Stomach smooth muscle (tissue), 2 donors: Measurements from ENCODE around the gene GRIK2.

ENCODE experiments used
- H3K27ac ChIP-seq: one replicate; pipeline ENCODE4 v1.7.0; 2013; ENCODE audit warnings: mild to moderate bottlenecking, low read length, inconsistent platforms
- H3K27me3 ChIP-seq, 2 donors: one replicate each; pipeline ENCODE4 v1.7.0; 2013; ENCODE audit warnings: low read length in 2 of 2; ENCODE audit not compliant: insufficient read depth in 2 of 2, control insufficient read depth in 1 of 2
- H3K36me3 ChIP-seq, 2 donors: one replicate each; pipeline ENCODE4 v1.7.0; 2013; ENCODE audit warnings: low read length in 2 of 2; ENCODE audit not compliant: control insufficient read depth in 2 of 2, insufficient read depth in 2 of 2
- H3K4me1 ChIP-seq: one replicate; pipeline ENCODE4 v1.7.0; 2013; ENCODE audit warnings: low read length; ENCODE audit not compliant: control insufficient read depth, insufficient read depth
- H3K4me3 ChIP-seq, 2 donors: one replicate each; pipeline ENCODE4 v1.7.0; 2013; ENCODE audit warnings: low read length in 2 of 2
- H3K9ac ChIP-seq, 2 donors: one replicate each; pipeline ENCODE4 v1.7.0; 2013; ENCODE audit warnings: low read length in 2 of 2, mild to moderate bottlenecking in 1 of 2
- H3K9me3 ChIP-seq, 2 donors: one replicate each; pipeline ENCODE4 v1.7.0; 2013; ENCODE audit warnings: low read length in 2 of 2; ENCODE audit not compliant: control insufficient read depth in 2 of 2
- donor health status: healthy.
- donor health status: Pancreatic carcinoma.

Gene GRIK2

GRCh38 chr6:101391772-101392585, 1.5 kb upstream of the GRIK2 start:
- Histone ChIP-seq H3K27ac (no peak overlapping the region), H3K9me3 (no peaks in the 10 kb centered on the region), H3K4me1 (peaks cover 9% of the 10 kb centered on the region), H3K4me3 (no peak overlapping the region), H3K9ac (no peak overlapping the region), H3K27me3 (peaks cover 22 to 40% of the 10 kb centered on the region in 2 donors), H3K36me3 (no peaks in the 10 kb centered on the region)

DNA sequence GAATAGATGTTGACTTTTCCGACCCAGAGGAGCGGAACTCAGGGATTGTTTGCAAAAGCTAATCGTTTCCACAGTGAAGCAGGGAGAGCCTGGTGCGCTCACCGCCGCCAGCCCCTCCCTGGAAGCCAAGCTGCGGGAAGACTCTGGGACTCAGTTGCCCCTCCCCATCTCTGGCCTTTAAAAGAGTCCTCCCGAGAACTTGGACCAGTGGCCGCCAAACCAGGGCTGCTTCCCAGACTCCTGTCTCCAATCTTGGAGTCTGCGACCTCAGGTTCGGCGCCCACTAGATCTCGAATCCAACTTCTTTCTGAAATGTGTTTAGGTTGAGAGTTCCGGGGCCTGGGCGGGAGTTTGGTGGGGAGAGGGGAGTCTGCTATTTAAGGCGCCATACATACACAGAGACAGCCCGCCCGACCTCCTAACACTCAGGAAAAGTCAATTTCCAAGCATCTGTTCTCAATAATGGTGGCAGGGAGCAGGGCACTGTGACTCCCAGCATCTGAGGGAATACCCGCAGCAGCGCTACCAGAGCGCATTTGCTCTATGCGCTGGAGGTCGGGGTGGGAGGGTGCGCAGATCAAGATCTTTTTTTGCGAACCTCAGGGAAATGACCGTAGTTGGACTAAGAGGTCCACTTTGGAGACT, 800 bp upstream of the GRIK2 start:
- Histone ChIP-seq H3K9ac (no peak overlapping the region), H3K9me3 (no peaks in the 10 kb centered on the region), H3K4me3 (peak overlapping the region; percentile 61 to 67), H3K27me3 (peaks cover 22 to 40% of the 10 kb centered on the region in 2 donors), H3K36me3 (no peaks in the 10 kb centered on the region), H3K4me1 (peaks cover 9% of the 10 kb centered on the region), H3K27ac (no peak overlapping the region)

- Histone ChIP-seq H3K9ac (no peak overlapping the region), H3K4me3 (peak overlapping the region; percentile 61 to 67), H3K9me3 (no peaks in the 10 kb centered on the region), H3K27ac (no peak overlapping the region), H3K27me3 (peaks cover 24 to 50% of the 10 kb centered on the region in 2 donors), H3K4me1 (peaks cover 9% of the 10 kb centered on the region), H3K36me3 (no peaks in the 10 kb centered on the region)
Measured at GRCh38 chr6:101393829-101394251, 332 bp downstream of the GRIK2 start.

DNA sequence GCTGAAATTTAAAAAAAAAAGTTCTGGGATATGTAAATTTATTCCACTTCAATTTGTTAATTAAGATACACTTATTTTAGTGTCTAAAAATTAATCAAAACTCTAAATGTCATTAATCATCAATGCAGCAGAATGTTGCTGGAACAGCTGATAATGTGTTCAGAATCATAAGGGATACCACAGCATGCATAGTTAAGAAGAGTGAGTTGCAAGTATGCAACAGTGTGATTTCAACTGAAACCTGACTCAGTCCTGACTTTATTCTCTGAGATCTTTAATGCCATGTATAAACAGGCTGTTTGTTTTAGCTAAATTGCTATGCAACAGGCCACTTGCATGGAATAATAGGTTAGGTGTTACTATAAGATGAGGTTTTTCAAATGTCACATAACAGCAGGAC, 1.4 kb downstream of the GRIK2 start:
- no peak overlapping the region for H3K27ac ChIP-seq
- no peak overlapping the region for H3K4me3 ChIP-seq
- peaks cover 9% of the 10 kb centered on the region for H3K4me1 ChIP-seq
- H3K9me3 ChIP-seq, result no peaks in the 10 kb centered on the region
- peaks cover 29 to 61% of the 10 kb centered on the region in 2 donors for H3K27me3 ChIP-seq
- no peaks in the 10 kb centered on the region for H3K36me3 ChIP-seq
- H3K9ac ChIP-seq, result no peak overlapping the region

GRCh38 chr6:101395345-101395744, 1.8 kb downstream of the GRIK2 start:
- no peak overlapping the region for H3K27ac ChIP-seq
- no peak overlapping the region for H3K9ac ChIP-seq
- no peaks in the 10 kb centered on the region for H3K36me3 ChIP-seq
- no peaks in the 10 kb centered on the region for H3K9me3 ChIP-seq
- peaks cover 33 to 65% of the 10 kb centered on the region in 2 donors for H3K27me3 ChIP-seq
- H3K4me3 ChIP-seq, result no peak overlapping the region
- H3K4me1 ChIP-seq, result peaks cover 9% of the 10 kb centered on the region

GRCh38 chr6:101396548-101397173, 3.2 kb downstream of the GRIK2 start:
- H3K36me3 ChIP-seq, result no peaks in the 10 kb centered on the region
- H3K9me3 ChIP-seq, result peaks cover 0 to 4% of the 10 kb centered on the region in 2 donors
- H3K27me3 ChIP-seq, result peaks cover 37 to 71% of the 10 kb centered on the region in 2 donors
- no peak overlapping the region for H3K4me3 ChIP-seq
- peaks cover 9% of the 10 kb centered on the region for H3K4me1 ChIP-seq
- no peak overlapping the region for H3K9ac ChIP-seq
- H3K27ac ChIP-seq, result no peak overlapping the region

DNA sequence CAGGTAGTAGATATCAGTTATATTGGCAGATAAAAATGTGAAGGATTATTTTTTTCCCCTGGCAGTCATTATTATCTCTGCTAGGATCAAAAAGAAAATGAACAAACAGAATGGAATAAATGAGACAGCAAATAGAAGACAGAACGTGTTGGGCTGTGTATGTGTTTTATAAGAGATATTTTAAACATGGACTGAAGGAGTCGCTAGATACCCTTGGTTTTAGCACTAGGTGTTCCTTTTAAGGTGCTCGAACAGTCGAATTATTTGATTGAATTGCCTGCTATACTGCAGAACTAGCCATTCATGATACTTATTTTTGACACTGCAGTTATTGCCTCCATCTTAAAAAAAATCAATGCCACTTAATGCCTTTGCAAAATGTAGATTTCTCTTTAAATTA, 3.7 kb downstream of the GRIK2 start:
- H3K27ac ChIP-seq, result no peak overlapping the region
- H3K27me3 ChIP-seq, result peaks cover 38 to 71% of the 10 kb centered on the region in 2 donors
- H3K36me3 ChIP-seq, result no peaks in the 10 kb centered on the region
- H3K4me3 ChIP-seq, result no peak overlapping the region
- H3K9ac ChIP-seq, result no peak overlapping the region
- H3K9me3 ChIP-seq, result peaks cover 0 to 4% of the 10 kb centered on the region in 2 donors
- peaks cover 10% of the 10 kb centered on the region for H3K4me1 ChIP-seq

- H3K9ac ChIP-seq, result no peak overlapping the region
- peaks cover 33 to 71% of the 10 kb centered on the region in 2 donors for H3K27me3 ChIP-seq
Measured at GRCh38 chr6:101398716-101399615, 5.5 kb downstream of the GRIK2 start.

DNA sequence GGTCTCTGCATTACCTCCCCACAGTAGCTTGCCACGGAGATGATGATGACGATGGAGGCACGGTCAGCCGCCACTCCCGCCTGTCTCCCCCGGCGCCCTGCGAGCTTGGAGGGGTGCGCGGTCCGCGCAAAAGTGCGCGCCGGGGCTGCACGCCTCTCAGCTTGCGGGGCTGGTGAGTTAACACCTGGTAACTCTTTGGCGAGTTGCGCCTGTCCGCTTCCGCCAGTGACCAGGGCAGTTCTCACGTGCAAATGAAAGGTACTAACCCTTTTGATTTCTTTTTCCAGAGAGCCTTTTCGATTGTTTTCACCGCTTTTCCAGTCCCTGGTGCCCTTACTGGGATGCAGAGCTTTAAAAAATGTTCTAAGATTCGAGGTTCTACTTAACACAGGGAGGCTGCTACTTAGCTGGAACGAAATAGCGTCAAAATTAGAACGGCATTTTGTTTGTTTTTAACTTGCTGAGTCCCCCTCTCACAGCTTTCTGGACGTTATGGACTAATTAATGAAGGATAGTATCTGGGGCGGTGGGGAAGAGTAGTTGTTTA, 6.2 kb downstream of the GRIK2 start:
- Histone ChIP-seq H3K27me3 (peaks cover 32 to 65% of the 10 kb centered on the region in 2 donors), H3K9ac (no peak overlapping the region), H3K27ac (no peak overlapping the region), H3K36me3 (no peaks in the 10 kb centered on the region), H3K4me3 (no peak overlapping the region), H3K4me1 (peaks cover 7% of the 10 kb centered on the region), H3K9me3 (peaks cover 0 to 4% of the 10 kb centered on the region in 2 donors)

More at GRCh38 chr6:101398716-101399615, 5.5 kb downstream of the GRIK2 start:
- H3K4me1 ChIP-seq, result peaks cover 7% of the 10 kb centered on the region
- no peak overlapping the region for H3K4me3 ChIP-seq
- no peaks in the 10 kb centered on the region for H3K36me3 ChIP-seq
- peaks cover 0 to 4% of the 10 kb centered on the region in 2 donors for H3K9me3 ChIP-seq
- no peak overlapping the region for H3K27ac ChIP-seq
